HG03558 (cell line): Measurements from ENCODE around the gene UBAC2.
A peak's percentile ranks its signal among the peaks of the same experiment; 100 is the strongest.

Experiments used
- ATAC-seq: cut with Tn5 transposase; IDR thresholded peaks from one replicate; pipeline ENCODE4 v1.9.1; 2021; ENCODE audit warnings: moderate number of reproducible peaks; ENCODE audit not compliant: unreplicated experiment; ENCODE audit errors: extremely low read depth

The UBAC2 gene

DNA sequence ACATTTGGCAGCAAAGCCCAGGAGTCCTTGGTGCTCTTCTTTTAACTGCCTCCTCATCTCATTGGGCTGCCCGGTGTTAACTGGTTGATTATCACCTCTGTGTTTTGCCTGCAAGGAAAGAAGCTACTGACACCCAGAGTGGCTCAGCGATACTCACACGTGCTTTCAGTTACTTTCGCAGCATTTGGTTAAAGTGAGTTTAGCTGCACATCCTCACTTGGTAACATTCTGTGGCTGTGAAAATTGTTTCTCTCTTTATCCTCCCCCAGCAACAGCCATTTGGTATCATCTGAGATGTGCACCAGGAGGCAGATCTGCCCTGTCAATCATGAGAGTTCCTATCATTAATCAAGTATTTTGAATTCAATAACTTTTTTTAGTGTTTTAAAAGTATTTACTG, 151.1 kb downstream of the UBAC2 start:
- ATAC-seq = no peak

DNA sequence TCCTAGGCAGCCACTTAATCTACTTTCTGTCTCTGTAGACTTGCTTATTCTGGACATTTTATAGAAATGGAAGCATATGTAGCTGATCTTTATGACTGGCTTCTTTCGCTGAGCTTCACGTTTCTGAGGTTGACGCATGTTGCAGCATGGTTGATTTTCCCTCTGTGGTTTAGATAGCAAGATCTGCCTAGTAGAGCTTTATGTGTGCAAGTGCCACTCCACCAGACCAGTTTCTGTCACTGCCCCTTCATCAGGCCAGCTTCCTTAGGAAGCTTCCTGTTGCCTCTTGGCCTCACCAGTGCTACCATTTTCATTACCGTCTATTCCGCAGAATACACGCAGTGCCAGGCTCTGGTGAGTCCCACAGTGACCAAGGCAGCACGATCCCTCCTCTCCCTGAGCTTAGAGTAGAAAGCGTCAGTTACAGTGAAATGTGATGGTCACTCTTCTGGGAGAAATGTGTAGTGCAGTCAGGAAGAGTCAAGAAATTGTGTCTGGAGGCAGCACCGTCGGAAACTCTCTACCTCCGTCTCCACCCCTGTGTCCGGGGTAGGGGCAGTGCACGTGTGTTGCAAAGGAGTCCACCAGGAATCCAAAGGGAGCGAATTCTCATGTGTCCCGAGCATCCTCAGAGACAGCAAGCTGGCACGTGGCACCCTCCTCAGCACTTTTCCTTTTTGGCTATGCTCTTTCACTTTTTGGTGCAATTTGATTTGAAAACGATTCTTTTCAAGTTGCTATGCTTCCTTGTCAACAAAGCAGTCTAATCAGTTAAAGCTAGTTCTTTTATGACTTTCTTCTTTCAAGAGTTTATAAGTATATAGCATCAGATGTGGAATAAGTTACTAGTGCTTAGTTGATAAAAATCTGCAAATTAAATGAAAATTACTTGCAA, 151.9 kb downstream of the UBAC2 start:
- ATAC-seq = no peak

DNA sequence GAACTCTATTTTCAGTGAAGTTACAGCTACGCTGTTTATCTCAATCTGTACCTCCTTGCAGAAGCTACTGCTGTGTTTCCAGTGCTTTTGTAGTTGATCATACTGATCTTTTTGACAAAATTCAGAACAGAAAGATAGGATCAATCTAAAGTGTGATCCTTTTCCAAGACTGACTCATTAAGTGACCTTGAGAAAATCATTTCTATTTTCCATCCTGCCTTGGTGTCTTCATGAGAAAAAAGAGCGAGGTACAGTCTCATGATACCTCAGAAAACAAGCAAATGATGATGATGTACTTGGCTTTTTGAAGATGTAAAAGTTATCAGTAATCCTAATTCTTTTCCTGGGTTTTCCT, 152.6 kb downstream of the UBAC2 start:
- ATAC-seq = no peak

DNA sequence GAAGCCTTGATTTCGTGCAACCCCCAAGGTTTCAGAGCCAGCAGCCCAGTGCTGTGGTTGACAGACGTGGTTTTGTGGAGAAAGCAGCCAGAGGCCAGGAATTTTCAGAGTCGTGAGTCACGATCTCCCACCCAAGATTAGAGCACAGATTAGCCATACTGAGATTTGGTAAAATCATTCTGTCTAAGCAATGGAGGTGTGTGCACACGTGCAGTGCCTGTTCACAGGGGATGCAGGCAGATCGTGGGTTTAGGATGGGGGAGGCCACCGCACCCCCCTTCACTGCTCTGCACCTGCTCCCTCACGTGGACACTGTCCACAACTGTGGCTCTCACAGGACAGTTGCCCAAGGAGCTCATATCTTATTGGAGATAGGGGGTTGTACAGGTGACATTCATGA, 153.2 kb downstream of the UBAC2 start:
- no peak for ATAC-seq

DNA sequence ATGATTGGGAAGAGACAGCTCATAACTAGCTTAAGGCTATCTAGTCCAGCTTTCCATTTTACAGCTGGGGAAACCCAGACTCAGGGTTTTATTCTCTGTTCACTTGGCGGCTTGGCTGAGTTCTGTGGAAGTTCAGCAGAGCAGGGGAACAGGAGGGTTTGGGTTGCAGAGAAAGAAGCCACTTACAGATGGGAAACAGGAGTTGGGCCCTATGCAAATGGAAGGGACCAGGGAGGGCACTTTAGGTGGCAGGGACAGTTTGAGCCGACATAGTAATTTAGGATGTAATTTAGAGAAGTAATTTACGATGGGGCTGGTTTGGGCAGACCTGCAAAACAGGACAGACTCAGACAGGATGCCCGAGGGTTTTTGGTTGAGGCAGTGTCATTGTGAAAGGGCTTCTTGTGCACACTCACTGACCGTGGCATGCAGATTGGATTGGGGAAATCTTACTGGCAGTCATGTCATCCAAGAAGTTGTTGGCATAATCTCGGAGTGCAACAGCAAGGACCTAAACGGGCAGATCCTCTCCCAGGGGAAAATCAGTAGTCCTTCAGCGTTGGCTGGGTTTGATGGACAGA, 153.8 kb downstream of the UBAC2 start:
- no peak for ATAC-seq

DNA sequence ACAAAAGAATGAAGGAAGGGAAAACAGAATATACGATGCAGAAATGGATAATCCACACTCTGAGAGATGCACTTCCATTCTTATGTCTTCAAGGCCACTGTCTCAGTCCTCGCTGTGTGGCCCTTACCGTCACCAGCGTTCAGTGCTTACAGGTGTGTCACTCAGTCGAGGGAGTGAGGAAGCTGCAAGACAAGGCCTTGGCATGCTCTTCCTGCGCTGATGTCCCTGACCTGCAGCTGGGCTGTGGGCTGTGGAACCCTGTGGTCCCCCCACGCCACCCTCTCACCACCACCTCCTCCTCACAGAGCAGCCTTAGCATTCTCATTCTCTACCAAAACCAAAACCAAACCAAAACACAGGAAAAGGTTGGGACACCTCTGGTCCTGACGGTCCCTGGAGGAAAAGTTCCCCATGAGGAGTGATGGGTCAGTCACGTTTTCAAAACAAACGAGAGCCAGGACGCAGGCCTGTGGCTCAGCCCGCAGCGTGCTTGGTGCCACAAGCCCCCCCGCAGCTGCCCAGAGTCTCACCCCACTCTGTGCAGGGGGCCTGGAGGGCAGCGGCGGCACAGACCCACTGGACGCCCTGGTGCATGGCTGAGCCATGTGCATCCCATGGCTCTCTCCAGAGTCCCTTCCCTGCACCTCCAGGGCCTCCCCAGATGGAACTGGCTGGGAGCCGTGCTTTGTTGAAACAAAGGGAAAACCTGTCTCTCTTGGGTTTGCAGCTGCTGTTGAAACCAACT, 154.8 kb downstream of the UBAC2 start:
- no peak for ATAC-seq

DNA sequence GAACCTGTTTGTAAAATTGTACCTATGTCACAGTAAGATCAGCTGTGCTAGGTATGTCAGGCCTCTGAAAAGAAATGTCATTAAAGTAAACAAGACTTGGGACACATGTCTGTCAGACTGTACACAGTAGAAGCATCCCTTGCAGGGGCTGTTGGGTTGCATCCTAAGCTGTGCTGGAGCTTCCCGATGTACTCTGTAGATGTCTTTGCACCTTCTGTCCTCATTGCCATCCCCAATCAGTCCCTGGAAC, 155.3 kb downstream of the UBAC2 start:
- ATAC-seq = no peak

DNA sequence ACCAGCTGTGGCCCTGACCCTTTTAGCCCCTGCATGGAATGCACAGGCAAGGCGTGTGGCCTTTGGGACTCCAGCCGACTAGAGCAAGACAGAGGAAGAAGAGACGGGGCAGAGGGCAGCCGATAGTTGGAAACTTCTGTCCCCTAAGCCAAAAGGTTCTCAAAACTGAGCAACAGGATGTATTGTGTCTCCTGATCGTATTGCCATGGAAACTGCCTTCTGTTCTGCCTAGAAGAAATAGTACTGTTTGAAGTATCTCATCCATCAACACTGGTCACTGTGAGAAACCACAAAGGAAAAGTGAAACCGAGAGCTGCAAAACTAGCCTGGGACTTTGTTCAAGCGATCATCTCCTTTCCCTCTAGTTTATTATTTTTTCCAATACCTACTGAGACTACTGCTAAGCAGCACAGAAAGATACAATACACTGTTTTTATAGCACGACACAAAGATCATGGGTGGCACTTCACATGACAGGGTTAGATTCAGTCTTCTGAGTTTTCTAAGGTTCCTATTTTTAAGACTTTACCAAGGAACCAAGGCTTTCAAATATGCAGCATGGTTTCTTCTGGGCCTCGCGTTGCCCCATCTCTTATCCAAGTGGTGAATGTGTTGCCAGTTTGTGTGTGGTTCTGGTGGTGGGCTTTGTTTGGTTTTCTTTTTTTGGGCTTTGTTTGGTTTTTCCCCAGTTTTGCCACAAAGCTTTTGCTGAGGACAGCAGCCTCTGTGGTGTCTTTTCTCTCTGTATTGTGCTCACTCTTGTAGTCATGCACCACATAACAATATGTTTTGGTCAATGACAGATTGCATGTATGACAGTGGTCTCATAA, 155.8 kb downstream of the UBAC2 start:
- peak; percentile 16 for ATAC-seq

DNA sequence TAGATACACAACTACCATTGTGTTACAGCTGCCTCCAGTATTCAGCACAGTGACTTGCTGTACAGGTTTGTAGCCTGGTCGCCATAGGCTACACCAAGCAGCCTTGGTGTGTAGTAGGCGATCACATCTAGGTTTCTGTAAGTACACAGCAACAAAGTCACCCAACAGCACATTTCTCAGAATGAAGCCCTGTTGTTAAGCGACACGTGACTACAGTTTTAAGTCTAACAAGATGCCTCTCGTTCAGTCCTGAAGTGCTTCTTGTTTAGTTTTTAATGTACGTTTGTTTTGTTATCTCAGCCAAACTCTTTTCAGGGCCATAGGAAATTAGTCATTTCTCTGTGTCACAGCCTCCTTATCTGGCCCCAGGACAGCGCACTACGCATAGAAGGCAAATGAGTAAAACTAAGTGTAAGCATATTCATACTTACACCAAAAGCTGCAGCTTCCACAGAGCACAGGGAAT, 156.5 kb downstream of the UBAC2 start:
- ATAC-seq = peak; percentile 19

DNA sequence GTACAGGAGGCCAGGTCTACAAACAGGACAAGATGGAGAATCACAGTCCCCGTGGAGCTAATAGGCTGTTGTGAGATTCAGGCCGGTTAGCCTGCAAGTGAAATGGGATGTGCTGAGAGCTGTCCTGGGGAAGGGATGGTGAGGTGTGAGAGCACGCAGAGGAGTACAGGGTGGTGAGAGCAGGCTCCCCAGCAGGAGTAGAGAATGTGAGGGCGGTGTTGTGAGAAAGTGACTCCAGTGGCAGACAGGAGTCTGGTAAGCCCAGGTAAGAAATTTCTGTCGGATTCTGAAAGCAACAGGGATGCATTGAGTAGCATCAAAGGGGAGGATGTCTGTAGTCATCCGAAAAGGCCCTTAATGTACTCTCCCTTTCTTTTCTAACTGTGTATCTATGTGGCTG, 157.3 kb downstream of the UBAC2 start:
- no peak for ATAC-seq

DNA sequence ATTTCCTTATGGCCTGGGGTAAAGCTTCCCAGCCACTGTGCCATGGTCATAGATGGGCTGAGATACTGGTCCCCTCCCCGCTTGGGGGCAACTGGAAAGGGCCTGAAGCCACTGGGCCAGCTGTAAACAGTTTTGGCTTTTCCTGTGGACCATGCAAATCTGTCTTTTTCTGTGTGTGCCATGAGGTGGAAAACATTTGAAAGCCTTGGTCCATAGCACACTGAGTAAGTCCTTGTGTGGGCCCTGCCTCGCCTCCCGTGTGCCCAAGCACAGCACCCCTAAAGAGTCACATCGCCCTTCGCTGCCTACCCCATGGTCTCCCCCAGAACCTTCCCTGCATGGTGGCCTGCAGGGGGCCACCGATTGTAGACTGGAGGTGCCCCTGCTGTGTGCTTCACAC, 158.9 kb downstream of the UBAC2 start:
- no peak for ATAC-seq

DNA sequence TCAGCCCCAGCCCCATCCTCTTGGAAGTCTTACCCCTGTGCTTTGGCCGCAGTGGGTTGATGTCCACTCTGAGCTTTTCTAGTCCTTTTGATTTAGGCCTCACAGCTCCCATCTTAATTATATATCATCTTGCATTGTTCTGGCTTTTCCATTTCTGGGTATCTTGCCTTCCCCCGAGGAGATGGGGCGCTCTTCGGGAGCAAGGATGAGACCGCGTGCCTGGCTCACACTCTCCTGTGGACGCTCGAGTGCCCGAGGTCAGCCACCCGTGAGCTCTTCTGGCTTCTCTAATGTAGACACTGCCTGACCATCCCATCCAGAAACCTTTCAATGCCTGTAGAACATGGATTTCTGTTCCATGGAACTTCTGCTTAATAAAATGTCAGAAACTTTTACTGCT, 160.0 kb downstream of the UBAC2 start:
- no peak for ATAC-seq

DNA sequence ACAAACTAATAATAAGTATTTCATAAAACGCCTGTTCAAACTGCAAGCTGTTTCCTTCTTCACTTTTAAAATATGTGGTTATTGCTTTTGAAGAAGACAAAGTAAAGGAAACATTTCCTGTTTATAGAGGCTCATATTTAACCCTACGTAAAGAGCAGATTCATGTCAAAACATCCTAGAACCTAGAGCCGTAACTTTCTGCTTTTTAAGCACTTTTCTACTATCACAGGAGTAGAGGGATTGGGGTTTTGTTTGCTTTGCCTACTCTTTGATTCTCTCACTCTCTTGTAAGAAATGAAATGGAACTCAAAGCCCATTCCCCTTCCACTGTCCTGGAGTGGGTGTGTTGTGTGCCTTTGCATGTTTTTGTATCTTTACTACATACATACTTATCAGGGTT, 160.5 kb downstream of the UBAC2 start:
- ATAC-seq = no peak

DNA sequence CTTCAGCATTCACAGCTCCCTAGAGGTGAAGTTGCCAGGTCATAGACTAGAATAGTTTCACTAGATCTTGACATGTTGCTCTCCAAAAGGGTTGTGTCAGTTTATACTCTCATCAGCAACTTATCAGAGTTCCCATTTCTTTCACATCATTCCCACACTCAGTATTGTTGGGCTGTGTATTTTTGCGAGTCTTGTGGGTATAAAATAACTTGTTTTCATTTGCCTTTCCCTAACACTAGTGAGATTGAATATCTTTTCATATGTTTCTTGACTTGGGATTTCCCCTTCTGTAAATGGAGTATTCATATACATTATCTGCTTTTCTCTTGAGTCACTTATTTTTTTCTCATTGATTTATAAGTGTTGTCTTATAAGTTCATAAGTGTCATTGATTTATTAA, 161.7 kb downstream of the UBAC2 start:
- no peak for ATAC-seq

DNA sequence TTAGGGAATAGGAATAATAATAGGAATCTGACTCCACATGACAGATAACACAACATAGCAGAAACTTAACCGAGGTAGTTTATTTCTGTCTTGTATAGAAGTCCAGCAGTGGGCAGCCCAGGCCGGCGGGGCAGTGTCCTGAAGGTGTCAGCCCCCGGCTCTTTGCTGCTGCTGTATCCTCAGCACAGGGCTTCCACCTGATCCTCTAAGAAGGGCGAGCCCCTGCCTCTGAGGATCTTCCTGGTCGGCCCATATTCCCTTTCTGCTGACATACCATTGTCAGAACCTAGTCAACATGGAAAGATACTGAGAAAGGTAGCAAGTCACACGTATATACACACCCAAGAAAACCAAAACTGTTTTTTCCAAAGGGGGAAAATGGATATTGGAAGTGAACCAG, 162.7 kb downstream of the UBAC2 start:
- ATAC-seq = no peak

DNA sequence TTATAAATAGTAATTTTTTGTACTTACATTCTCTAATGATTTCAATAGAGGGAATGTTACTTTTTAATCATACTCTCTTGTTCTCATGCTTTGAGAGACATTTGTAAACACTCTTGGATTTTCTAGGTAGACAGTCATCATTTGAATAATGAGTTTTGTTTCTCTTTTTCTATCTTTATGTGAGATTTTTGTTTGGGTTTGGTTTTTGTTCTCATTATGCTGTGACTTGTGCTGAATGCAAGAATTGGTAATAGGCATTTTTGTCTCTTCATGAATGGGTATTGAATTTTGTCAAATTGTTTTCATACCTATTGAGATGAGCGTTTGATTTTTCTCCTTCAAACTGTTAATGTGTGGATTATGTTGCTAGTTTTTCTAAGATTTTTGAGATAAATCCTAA, 163.3 kb downstream of the UBAC2 start:
- no peak for ATAC-seq

DNA sequence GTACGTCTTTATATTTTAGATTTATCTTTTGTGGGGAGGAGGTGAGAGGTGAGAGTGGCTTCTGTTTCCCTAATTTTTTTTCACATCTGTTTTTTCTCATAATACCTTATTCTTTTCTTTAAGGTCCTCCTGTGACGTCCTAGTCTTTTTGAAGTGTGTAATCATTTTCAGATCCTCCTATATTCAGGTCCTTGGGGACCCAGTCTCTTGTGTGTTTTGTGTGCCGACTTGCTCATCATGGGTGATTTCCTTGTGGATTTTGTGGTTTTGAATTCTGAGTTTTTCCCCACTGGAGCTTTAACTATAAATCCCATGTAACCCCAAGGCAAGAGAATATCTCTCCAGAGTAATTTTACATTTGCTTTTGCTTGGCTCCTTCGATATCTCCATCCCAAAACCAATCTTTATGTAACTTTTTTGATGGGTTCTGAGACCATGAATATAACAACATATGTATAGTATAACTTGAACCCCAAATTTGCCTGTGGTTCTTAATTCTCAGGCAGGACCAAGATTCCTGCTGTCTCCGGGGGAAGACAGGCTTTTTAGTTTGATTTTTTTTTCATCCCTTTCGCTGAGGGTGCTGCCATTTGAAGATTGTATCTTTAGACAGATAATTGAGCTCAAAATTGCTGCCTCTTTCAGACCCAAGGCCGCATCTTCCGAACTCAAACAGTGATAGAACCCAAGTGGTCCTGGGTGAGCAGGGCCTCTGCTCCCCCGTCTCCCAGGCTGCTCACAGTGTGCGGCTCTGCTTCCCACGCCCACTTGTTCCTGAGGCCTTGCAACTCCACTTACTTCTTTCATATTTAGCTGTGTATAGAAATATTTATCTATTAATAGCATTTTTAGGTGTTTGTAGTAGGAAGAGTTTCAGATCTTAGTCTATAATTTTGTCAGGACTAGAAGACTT, 165.7 kb downstream of the UBAC2 start:
- no peak for ATAC-seq

DNA sequence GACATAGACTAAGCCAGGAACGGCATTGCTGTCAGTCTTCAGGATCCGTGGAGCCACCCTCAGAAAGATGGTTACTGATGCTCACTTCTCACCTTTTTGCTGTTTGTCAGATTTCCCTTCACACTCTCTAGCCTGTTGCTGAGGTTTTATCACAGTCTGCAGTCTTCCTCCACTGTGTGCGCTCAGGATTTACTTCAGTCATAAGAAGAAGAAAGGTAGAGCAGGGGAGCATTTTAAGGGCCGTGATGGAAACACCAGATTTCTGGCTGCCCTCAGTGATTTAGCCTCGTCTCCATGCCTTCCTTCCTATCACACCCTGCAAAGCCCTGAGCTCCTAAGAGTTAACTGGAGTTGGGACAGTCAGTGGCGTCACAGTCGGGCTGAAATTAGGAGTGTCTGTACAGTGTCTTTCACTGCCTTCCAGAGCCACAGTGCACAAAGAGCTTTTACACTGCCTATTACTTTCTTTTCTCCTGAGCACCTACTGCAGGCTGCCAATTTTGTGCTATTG, 166.5 kb downstream of the UBAC2 start:
- ATAC-seq = no peak

DNA sequence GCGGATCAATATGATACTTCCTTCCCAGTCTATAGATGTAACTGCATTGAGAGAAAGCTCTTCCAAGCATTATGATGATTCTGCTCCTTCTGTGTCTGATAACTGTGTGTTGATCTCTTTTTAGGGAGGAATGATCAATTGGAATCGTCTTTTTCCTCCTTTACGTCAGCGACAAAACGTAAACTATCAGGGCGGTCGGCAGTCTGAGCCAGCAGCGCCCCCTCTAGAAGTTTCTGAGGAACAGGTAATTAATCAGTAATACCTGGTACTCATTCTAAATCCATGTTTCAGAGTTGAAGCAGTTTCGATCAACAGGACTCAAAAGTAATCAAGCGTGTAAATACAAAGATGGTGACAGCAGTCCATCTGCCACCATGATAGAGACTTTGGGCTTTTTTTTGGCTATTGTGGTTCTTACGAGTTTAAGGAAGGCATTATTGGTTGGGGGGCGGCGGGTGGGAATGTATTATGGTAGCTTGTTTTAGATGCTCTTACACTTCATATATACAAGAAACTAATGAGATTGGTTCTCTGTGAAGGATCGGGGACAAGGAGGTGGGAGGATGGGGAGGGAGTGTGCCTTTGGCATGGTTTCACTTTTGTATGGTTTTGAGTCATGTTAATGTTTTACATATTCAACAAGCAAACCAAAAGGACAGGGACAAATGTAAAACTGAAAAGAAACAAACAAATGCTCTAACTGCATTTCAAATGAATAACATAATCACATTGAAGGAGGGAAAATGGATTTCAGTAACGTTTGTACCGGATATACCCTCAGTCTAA, 167.2 kb downstream of the UBAC2 start:
- no peak for ATAC-seq
